Osteocyte (in vitro differentiated cells): ENCODE results near the gene ACADS. TPM values are rescaled to one million over a fixed set of nuclear protein-coding genes. Genes with fewer than 3 reads are reported as not detected.

Source experiments
- DNase-seq: peaks from one replicate; pipeline ENCODE4 v3.0.0; 2021; ENCODE audit warnings: mixed read lengths; ENCODE audit not compliant: unreplicated experiment; ENCODE audit errors: extremely low spot score
- H3K27ac Mint-ChIP-seq: one replicate; pipeline ENCODE4 v1.8.0; 2021; ENCODE audit warnings: mild to moderate bottlenecking, mixed read lengths; ENCODE audit not compliant: unreplicated experiment
- H3K27me3 Mint-ChIP-seq: one replicate; pipeline ENCODE4 v1.8.0; 2021; ENCODE audit warnings: mixed read lengths; ENCODE audit not compliant: unreplicated experiment
- H3K36me3 Mint-ChIP-seq: one replicate; pipeline ENCODE4 v1.8.0; 2021; ENCODE audit warnings: mixed read lengths; ENCODE audit not compliant: unreplicated experiment
- H3K4me1 Mint-ChIP-seq: one replicate; pipeline ENCODE4 v1.8.0; 2021; ENCODE audit warnings: mixed read lengths; ENCODE audit not compliant: unreplicated experiment
- H3K4me3 Mint-ChIP-seq: one replicate; pipeline ENCODE4 v1.8.0; 2021; ENCODE audit warnings: mild to moderate bottlenecking, moderate library complexity, mixed read lengths; ENCODE audit not compliant: unreplicated experiment
- H3K9me3 Mint-ChIP-seq: one replicate; pipeline ENCODE4 v1.8.0; 2021; ENCODE audit warnings: mixed read lengths; ENCODE audit not compliant: unreplicated experiment
- CTCF ChIP-seq: fragments of 200-600 bp; sonication (generic); IDR thresholded peaks from 2 replicates; pipeline ENCODE4 v1.5.0; 2021; ENCODE audit warnings: antibody characterized with exemption, mild to moderate bottlenecking, moderate library complexity
- total RNA-seq: library from RNA; stranded (reverse); gene quantifications from 2 replicates; pipeline ENCODE4 v1.2.1, GENCODE V29; 2021

ACADS gene
- total RNA-seq, 1 donor from 2014 or later = 4.9 TPM

- H3K36me3 Mint-ChIP-seq = no peaks in the 10 kb centered on the region
- no peak overlapping the region for H3K27ac Mint-ChIP-seq
- no peak overlapping the region for H3K4me3 Mint-ChIP-seq
- TF ChIP-seq CTCF = no peak
- H3K27me3 Mint-ChIP-seq = no peaks in the 10 kb centered on the region
- DNase-seq = no peak
- no peaks in the 10 kb centered on the region for H3K4me1 Mint-ChIP-seq
- no peaks in the 10 kb centered on the region for H3K9me3 Mint-ChIP-seq
These were observed 13.6 kb downstream of the ACADS start for GRCh38 chr12:120739031-120739762.

- Mint-ChIP-seq H3K9me3 (no peaks in the 10 kb centered on the region), H3K4me3 (no peak overlapping the region), H3K27me3 (no peaks in the 10 kb centered on the region), H3K27ac (no peak overlapping the region), H3K36me3 (no peaks in the 10 kb centered on the region), H3K4me1 (no peaks in the 10 kb centered on the region)
- no peak for TF ChIP-seq CTCF
- no peak for DNase-seq
These were observed 14.4 kb downstream of the ACADS start for GRCh38 chr12:120739821-120740613.

- no peak for TF ChIP-seq CTCF
- no peak overlapping the region for H3K27ac Mint-ChIP-seq
- DNase-seq = no peak
- no peaks in the 10 kb centered on the region for H3K9me3 Mint-ChIP-seq
- H3K36me3 Mint-ChIP-seq = no peaks in the 10 kb centered on the region
- no peaks in the 10 kb centered on the region for H3K27me3 Mint-ChIP-seq
- no peaks in the 10 kb centered on the region for H3K4me1 Mint-ChIP-seq
- H3K4me3 Mint-ChIP-seq = no peak overlapping the region
These were observed 15.2 kb downstream of the ACADS start for GRCh38 chr12:120740871-120741270.

GRCh38 chr12:120741476-120742421 lies 16.1 kb downstream of the ACADS start:
- Mint-ChIP-seq H3K9me3 (no peaks in the 10 kb centered on the region), H3K27me3 (no peaks in the 10 kb centered on the region), H3K27ac (no peak overlapping the region), H3K4me3 (no peak overlapping the region), H3K36me3 (no peaks in the 10 kb centered on the region), H3K4me1 (no peaks in the 10 kb centered on the region)
- no peak for TF ChIP-seq CTCF
- no peak for DNase-seq
